Measurements from ENCODE around the gene SCARF2.
"Not testable (repeated sequence)": the region's sequence is repeated elsewhere in the genome, so short reads cannot be mapped to it uniquely, and the experiment has no call there.

DNA sequence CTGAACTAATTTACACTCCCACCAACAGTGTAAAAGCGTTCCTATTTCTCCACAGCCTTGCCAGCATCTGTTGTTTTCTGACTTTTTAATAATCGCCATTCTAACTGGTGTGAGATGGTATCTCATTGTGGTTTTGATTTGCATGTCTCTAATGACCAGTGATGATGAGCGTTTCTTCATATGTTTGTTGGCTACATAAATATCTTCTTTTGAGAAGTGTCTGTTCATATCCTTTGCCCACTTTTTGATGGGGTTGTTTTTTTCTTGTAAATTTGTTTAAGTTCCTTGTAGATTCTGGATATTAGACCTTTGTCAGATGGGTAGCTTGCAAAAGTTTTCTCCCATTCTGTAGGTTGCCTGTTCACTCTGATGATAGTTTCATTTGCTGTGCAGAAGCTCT is 21.9 kb downstream of the SCARF2 start:
- TF ChIP-seq, protein P1, sequence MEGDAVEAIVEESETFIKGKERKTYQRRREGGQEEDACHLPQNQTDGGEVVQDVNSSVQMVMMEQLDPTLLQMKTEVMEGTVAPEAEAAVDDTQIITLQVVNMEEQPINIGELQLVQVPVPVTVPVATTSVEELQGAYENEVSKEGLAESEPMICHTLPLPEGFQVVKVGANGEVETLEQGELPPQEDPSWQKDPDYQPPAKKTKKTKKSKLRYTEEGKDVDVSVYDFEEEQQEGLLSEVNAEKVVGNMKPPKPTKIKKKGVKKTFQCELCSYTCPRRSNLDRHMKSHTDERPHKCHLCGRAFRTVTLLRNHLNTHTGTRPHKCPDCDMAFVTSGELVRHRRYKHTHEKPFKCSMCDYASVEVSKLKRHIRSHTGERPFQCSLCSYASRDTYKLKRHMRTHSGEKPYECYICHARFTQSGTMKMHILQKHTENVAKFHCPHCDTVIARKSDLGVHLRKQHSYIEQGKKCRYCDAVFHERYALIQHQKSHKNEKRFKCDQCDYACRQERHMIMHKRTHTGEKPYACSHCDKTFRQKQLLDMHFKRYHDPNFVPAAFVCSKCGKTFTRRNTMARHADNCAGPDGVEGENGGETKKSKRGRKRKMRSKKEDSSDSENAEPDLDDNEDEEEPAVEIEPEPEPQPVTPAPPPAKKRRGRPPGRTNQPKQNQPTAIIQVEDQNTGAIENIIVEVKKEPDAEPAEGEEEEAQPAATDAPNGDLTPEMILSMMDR (IDR thresholded peaks at IDR 0.05), result not testable (repeated sequence)
- not testable (repeated sequence) for TF ChIP-seq POLR2A (IDR thresholded peaks at IDR 0.05)

All from esophagus squamous epithelium (tissue), 4 donors.